ENCODE results near the gene AVEN. TPM values are rescaled to one million over a fixed set of nuclear protein-coding genes. Genes with fewer than 3 reads are reported as not detected.
"Not testable (repeated sequence)": the region's sequence is repeated elsewhere in the genome, so short reads cannot be mapped to it uniquely, and the experiment has no call there.

The AVEN gene
- total RNA-seq, 1 donor from 2014 or later = 14.4 TPM

DNA sequence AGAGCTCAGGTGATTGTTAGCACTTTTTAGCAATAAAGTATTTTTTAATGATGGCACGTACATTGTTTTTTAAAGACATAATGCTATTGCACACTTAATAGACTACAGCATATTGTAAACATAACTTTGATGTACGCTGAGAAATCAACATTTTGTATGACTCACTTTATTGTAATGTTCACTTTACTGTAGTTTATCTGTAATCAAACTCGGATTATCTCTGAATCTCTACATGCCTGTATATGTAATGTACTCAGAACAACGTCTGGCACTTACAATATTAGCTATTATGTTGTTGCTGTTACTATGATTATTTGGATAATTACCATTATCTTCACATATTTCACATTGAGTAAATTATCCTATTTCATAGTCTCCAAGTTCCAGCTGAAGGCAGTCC, 208.7 kb downstream of the AVEN start:
- TF ChIP-seq, protein P1, sequence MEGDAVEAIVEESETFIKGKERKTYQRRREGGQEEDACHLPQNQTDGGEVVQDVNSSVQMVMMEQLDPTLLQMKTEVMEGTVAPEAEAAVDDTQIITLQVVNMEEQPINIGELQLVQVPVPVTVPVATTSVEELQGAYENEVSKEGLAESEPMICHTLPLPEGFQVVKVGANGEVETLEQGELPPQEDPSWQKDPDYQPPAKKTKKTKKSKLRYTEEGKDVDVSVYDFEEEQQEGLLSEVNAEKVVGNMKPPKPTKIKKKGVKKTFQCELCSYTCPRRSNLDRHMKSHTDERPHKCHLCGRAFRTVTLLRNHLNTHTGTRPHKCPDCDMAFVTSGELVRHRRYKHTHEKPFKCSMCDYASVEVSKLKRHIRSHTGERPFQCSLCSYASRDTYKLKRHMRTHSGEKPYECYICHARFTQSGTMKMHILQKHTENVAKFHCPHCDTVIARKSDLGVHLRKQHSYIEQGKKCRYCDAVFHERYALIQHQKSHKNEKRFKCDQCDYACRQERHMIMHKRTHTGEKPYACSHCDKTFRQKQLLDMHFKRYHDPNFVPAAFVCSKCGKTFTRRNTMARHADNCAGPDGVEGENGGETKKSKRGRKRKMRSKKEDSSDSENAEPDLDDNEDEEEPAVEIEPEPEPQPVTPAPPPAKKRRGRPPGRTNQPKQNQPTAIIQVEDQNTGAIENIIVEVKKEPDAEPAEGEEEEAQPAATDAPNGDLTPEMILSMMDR (IDR thresholded peaks at IDR 0.05; ENCODE audit: unreplicated experiment) = no peak

GRCh38 chr15:33826201-33826600, 212.8 kb downstream of the AVEN start:
- H3K27me3 Mint-ChIP-seq = no peaks in the 10 kb centered on the region

More for the DNA sequence above, 208.7 kb downstream of the AVEN start:
- no peak overlapping the region for H3K27ac Mint-ChIP-seq
- H3K9me3 Mint-ChIP-seq (ENCODE audit: low read depth) = no peaks in the 10 kb centered on the region
- no peaks in the 10 kb centered on the region for H3K4me1 Mint-ChIP-seq (ENCODE audit: low read depth)
- DNase-seq (ENCODE audit: low spot score, unreplicated experiment) = no peak
- no peaks in the 10 kb centered on the region for H3K36me3 Mint-ChIP-seq (ENCODE audit: insufficient read depth)
- H3K4me3 Mint-ChIP-seq (ENCODE audit: low read depth) = no peak overlapping the region
- H3K27me3 Mint-ChIP-seq = no peaks in the 10 kb centered on the region

GRCh38 chr15:33825453-33825852, 213.6 kb downstream of the AVEN start:
- no peak overlapping the region for H3K27ac Mint-ChIP-seq
- no peak overlapping the region for H3K4me3 Mint-ChIP-seq (ENCODE audit: low read depth)
- H3K4me1 Mint-ChIP-seq (ENCODE audit: low read depth) = no peaks in the 10 kb centered on the region
- no peaks in the 10 kb centered on the region for H3K36me3 Mint-ChIP-seq (ENCODE audit: insufficient read depth)
- TF ChIP-seq, protein P1 (IDR thresholded peaks at IDR 0.05; ENCODE audit: unreplicated experiment) = no peak
- no peaks in the 10 kb centered on the region for H3K27me3 Mint-ChIP-seq
- no peaks in the 10 kb centered on the region for H3K9me3 Mint-ChIP-seq (ENCODE audit: low read depth)
- DNase-seq (ENCODE audit: low spot score, unreplicated experiment) = no peak

More at GRCh38 chr15:33826201-33826600, 212.8 kb downstream of the AVEN start:
- Mint-ChIP-seq H3K4me1 (ENCODE audit: low read depth) (no peaks in the 10 kb centered on the region), H3K27ac (no peak overlapping the region), H3K36me3 (ENCODE audit: insufficient read depth) (no peaks in the 10 kb centered on the region), H3K9me3 (ENCODE audit: low read depth) (no peaks in the 10 kb centered on the region), H3K4me3 (ENCODE audit: low read depth) (no peak overlapping the region)
- no peak for DNase-seq (ENCODE audit: low spot score, unreplicated experiment)
- TF ChIP-seq, protein P1 (IDR thresholded peaks at IDR 0.05; ENCODE audit: unreplicated experiment) = no peak

DNA sequence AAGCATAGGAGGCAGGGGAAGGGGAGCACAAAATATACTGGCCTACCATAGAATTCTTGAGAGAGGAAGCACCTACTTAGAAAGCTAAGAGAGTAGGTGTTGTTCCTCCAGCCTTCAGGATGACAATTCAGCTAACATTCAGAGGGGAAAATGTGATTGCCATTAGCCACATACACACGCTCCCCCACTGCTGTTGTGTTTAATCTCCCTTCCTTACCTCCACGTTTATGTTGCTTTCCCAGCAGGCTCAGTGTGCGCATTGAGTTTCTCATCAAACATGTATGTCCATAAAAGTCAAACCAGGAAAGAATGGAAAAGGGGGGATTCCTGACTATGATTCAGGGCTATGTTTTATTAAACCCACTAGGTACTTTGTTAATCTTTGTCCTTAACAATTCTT, 215.9 kb downstream of the AVEN start:
- H3K27me3 Mint-ChIP-seq = no peaks in the 10 kb centered on the region
- H3K4me3 Mint-ChIP-seq (ENCODE audit: low read depth) = no peak overlapping the region
- H3K4me1 Mint-ChIP-seq (ENCODE audit: low read depth) = no peaks in the 10 kb centered on the region
- TF ChIP-seq, protein P1 (IDR thresholded peaks at IDR 0.05; ENCODE audit: unreplicated experiment) = no peak
- H3K27ac Mint-ChIP-seq = no peak overlapping the region
- no peaks in the 10 kb centered on the region for H3K9me3 Mint-ChIP-seq (ENCODE audit: low read depth)
- DNase-seq (ENCODE audit: low spot score, unreplicated experiment) = no peak
- no peaks in the 10 kb centered on the region for H3K36me3 Mint-ChIP-seq (ENCODE audit: insufficient read depth)

GRCh38 chr15:33822479-33822878, 216.5 kb downstream of the AVEN start:
- H3K27ac Mint-ChIP-seq = no peak overlapping the region
- TF ChIP-seq, protein P1 (IDR thresholded peaks at IDR 0.05; ENCODE audit: unreplicated experiment) = no peak
- no peak for DNase-seq (ENCODE audit: low spot score, unreplicated experiment)
- H3K9me3 Mint-ChIP-seq (ENCODE audit: low read depth) = no peaks in the 10 kb centered on the region
- no peaks in the 10 kb centered on the region for H3K36me3 Mint-ChIP-seq (ENCODE audit: insufficient read depth)
- no peaks in the 10 kb centered on the region for H3K4me1 Mint-ChIP-seq (ENCODE audit: low read depth)
- H3K27me3 Mint-ChIP-seq = peaks cover 3% of the 10 kb centered on the region
- no peak overlapping the region for H3K4me3 Mint-ChIP-seq (ENCODE audit: low read depth)

DNA sequence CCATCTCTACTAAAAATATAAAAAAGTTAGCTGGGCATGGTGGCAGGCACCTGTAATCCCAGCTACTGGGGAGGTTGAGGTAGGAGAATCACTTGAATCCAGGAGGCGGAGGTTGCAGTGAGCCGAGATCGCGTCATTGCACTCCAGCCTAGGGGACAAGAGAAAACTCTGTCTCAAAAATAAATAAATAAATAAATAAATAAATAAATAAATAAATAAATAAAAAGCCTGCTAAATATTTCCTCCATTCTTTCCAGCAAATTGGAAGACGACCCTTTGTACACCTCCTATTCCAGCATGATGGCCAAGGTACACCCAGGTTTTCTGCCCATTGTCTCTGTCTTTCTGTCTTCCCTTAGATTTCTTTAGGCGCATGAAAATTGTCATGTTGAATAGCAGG, 219.5 kb downstream of the AVEN start:
- H3K36me3 Mint-ChIP-seq (ENCODE audit: insufficient read depth); H3K4me1 Mint-ChIP-seq (ENCODE audit: low read depth); H3K27me3 Mint-ChIP-seq; H3K9me3 Mint-ChIP-seq (ENCODE audit: low read depth); DNase-seq (ENCODE audit: low spot score, unreplicated experiment); H3K4me3 Mint-ChIP-seq (ENCODE audit: low read depth); H3K27ac Mint-ChIP-seq: not testable (repeated sequence)
